ENCODE results near the gene RIMS3.
A peak's percentile ranks its signal among the peaks of the same experiment; 100 is the strongest.

RIMS3 gene

GRCh38 chr1:40673452-40673851 lies 8.0 kb upstream of the RIMS3 start:
- Histone ChIP-seq H2AFZ (ENCODE audit: low read length) (no peak overlapping the region), H3K4me2 (ENCODE audit: low read depth, low read length, poor library complexity, severe bottlenecking) (no peak overlapping the region), H3K9me2 (replicated peaks; ENCODE audit: low read depth, low read length) (no peaks in the 10 kb centered on the region), H4K20me1 (ENCODE audit: insufficient read depth, low read length, poor library complexity, severe bottlenecking) (no peaks in the 10 kb centered on the region), H3F3A (ENCODE audit: low read depth) (no peaks in the 10 kb centered on the region), H3K79me2 (ENCODE audit: insufficient read depth, low read length) (no peaks in the 10 kb centered on the region), H3K4me3 (ENCODE audit: low read length, poor library complexity, severe bottlenecking) (no peak overlapping the region), H3K9ac (ENCODE audit: low read depth, low read length, poor library complexity, severe bottlenecking) (no peak overlapping the region), H3K9me3 (ENCODE audit: insufficient read depth, low read depth, low read length) (no peaks in the 10 kb centered on the region), H3K36me3 (ENCODE audit: insufficient read depth, low read length) (no peaks in the 10 kb centered on the region), H3K27me3 (ENCODE audit: insufficient read depth, low read length, poor library complexity, severe bottlenecking) (no peaks in the 10 kb centered on the region), H3K4me1 (ENCODE audit: insufficient read depth, low read length, poor library complexity, severe bottlenecking) (peaks cover 18% of the 10 kb centered on the region)
- TF ChIP-seq EZH2phosphoT487 (IDR thresholded peaks at IDR 0.05; ENCODE audit: borderline replicate concordance): no peak
- TF ChIP-seq, protein P1, sequence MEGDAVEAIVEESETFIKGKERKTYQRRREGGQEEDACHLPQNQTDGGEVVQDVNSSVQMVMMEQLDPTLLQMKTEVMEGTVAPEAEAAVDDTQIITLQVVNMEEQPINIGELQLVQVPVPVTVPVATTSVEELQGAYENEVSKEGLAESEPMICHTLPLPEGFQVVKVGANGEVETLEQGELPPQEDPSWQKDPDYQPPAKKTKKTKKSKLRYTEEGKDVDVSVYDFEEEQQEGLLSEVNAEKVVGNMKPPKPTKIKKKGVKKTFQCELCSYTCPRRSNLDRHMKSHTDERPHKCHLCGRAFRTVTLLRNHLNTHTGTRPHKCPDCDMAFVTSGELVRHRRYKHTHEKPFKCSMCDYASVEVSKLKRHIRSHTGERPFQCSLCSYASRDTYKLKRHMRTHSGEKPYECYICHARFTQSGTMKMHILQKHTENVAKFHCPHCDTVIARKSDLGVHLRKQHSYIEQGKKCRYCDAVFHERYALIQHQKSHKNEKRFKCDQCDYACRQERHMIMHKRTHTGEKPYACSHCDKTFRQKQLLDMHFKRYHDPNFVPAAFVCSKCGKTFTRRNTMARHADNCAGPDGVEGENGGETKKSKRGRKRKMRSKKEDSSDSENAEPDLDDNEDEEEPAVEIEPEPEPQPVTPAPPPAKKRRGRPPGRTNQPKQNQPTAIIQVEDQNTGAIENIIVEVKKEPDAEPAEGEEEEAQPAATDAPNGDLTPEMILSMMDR (conservative IDR thresholded peaks at IDR 0.05; ENCODE audit: low read length): no peak

DNA sequence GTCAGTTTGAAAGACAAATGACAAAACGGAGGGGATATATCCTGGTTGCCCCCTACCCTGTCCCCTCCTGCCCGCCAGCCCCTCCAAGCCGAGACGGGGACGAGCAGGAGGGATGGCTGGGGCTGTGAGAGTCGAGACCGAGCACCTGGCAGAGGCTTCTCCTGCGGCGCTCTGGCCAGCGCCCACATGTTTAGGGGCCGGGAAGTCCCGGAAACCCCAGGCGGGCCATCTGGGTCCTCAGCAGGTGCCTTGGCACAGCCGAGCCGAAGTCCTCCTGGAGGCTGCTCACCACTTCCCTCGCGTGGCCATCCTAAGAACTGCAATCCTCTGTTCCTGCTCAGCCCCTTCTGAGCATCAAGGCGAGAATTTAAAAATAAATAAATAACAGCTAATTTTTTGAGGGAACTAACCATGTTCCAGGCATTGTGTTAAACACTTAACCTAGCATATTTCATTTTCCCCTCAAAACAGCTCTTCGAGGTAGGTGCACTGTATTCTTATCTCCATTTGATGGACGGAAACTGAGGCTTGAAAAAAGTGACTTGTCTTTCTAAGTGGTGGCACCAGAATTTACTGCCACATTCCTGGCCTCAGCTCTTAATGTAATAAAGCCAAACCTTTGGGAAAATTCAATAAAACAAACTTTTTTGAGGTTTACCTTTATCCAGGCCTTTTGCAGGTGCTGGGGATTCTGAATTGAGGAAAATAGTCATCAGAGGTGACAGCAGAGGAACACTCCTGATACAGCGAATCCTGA lies 3.5 kb upstream of the RIMS3 start:
- Histone ChIP-seq H3K79me2 (ENCODE audit: insufficient read depth, low read length) (peaks cover 13% of the 10 kb centered on the region; the same call in 1 of the 2 replicates), H3K9ac (ENCODE audit: low read depth, low read length, poor library complexity, severe bottlenecking) (peak overlapping the region; percentile 12), H3K4me1 (ENCODE audit: insufficient read depth, low read length, poor library complexity, severe bottlenecking) (peaks cover 31% of the 10 kb centered on the region), H3K36me3 (ENCODE audit: insufficient read depth, low read length) (no peaks in the 10 kb centered on the region), H3K4me2 (ENCODE audit: low read depth, low read length, poor library complexity, severe bottlenecking) (peak overlapping the region; percentile 74), H3K9me3 (ENCODE audit: insufficient read depth, low read depth, low read length) (no peaks in the 10 kb centered on the region), H3F3A (ENCODE audit: low read depth) (no peaks in the 10 kb centered on the region), H4K20me1 (ENCODE audit: insufficient read depth, low read length, poor library complexity, severe bottlenecking) (peaks cover 7% of the 10 kb centered on the region), H3K4me3 (ENCODE audit: low read length, poor library complexity, severe bottlenecking) (peak overlapping the region; percentile 65), H2AFZ (ENCODE audit: low read length) (peak overlapping the region; percentile 74), H3K27me3 (ENCODE audit: insufficient read depth, low read length, poor library complexity, severe bottlenecking) (no peaks in the 10 kb centered on the region), H3K9me2 (replicated peaks; ENCODE audit: low read depth, low read length) (no peaks in the 10 kb centered on the region)
- TF ChIP-seq, protein P1 (conservative IDR thresholded peaks at IDR 0.05; ENCODE audit: low read length): peak; percentile 84
- TF ChIP-seq EZH2phosphoT487 (IDR thresholded peaks at IDR 0.05; ENCODE audit: borderline replicate concordance): no peak

DNA sequence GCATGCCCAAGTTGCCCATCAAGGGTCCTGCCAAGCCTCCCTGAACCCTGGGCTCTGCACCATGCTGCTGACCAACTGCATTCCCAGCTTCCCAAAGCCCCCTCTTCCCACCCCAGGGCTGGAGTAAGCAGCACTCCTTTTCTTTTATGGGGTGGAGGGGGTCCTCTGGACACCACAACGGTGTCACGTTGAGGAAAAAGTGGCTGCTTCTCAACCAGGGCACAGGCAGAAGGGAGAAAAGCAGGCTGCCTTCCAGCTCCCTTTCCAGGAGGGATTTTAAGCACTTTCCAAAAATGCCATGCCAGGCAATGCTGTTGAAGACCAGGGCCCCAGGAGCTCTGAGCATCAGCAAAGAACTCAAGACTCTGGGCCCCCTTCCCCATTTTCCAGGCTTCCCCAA lies 691 bp downstream of the RIMS3 start:
- H3K4me3 ChIP-seq (ENCODE audit: low read length, poor library complexity, severe bottlenecking): peak overlapping the region; percentile 74
- TF ChIP-seq, protein P1 (conservative IDR thresholded peaks at IDR 0.05; ENCODE audit: low read length): no peak
- TF ChIP-seq EZH2phosphoT487 (IDR thresholded peaks at IDR 0.05; ENCODE audit: borderline replicate concordance): no peak
- H4K20me1 ChIP-seq (ENCODE audit: insufficient read depth, low read length, poor library complexity, severe bottlenecking): peaks cover 10% of the 10 kb centered on the region
- no peaks in the 10 kb centered on the region for H3K9me2 ChIP-seq (replicated peaks; ENCODE audit: low read depth, low read length)
- peak overlapping the region; percentile 77 for H3K4me2 ChIP-seq (ENCODE audit: low read depth, low read length, poor library complexity, severe bottlenecking)
- no peaks in the 10 kb centered on the region for H3F3A ChIP-seq (ENCODE audit: low read depth)
- H3K27me3 ChIP-seq (ENCODE audit: insufficient read depth, low read length, poor library complexity, severe bottlenecking): no peaks in the 10 kb centered on the region
- 0 out of 2 replicates have a peak overlapping the region, but pooled peaks have one; percentile 90 for H2AFZ ChIP-seq (ENCODE audit: low read length)
- H3K79me2 ChIP-seq (ENCODE audit: insufficient read depth, low read length): peaks cover 35% of the 10 kb centered on the region; the same call in 1 of the 2 replicates
- H3K9me3 ChIP-seq (ENCODE audit: insufficient read depth, low read depth, low read length): no peaks in the 10 kb centered on the region
- peak overlapping the region; percentile 64 for H3K9ac ChIP-seq (ENCODE audit: low read depth, low read length, poor library complexity, severe bottlenecking)
- H3K4me1 ChIP-seq (ENCODE audit: insufficient read depth, low read length, poor library complexity, severe bottlenecking): peaks cover 51% of the 10 kb centered on the region
- no peaks in the 10 kb centered on the region for H3K36me3 ChIP-seq (ENCODE audit: insufficient read depth, low read length)
